Neuron (in vitro differentiated cells): ENCODE results near the gene ARAP1.

Experiments used
- H2AFZ ChIP-seq: one replicate; pipeline ENCODE4 v1.6.1; 2013; ENCODE audit warnings: low read depth, mild to moderate bottlenecking, inconsistent platforms, low read length, moderate library complexity
- H3K27me3 ChIP-seq: one replicate; pipeline ENCODE4 v1.6.1; 2013; ENCODE audit warnings: low read length; ENCODE audit not compliant: insufficient read depth
- H3K36me3 ChIP-seq: one replicate; pipeline ENCODE4 v1.6.1; 2013; ENCODE audit warnings: low read length; ENCODE audit not compliant: insufficient read depth
- H3K4me1 ChIP-seq: one replicate; pipeline ENCODE4 v1.6.1; 2013; ENCODE audit warnings: low read length; ENCODE audit not compliant: insufficient read depth
- H3K4me3 ChIP-seq: 2 replicates; pipeline ENCODE4 v1.5.1; 2013; ENCODE audit warnings: mild to moderate bottlenecking, low read length, moderate library complexity
- H3K9me3 ChIP-seq: one replicate; pipeline ENCODE4 v1.6.1; 2013; ENCODE audit warnings: low read length

ARAP1 gene

DNA sequence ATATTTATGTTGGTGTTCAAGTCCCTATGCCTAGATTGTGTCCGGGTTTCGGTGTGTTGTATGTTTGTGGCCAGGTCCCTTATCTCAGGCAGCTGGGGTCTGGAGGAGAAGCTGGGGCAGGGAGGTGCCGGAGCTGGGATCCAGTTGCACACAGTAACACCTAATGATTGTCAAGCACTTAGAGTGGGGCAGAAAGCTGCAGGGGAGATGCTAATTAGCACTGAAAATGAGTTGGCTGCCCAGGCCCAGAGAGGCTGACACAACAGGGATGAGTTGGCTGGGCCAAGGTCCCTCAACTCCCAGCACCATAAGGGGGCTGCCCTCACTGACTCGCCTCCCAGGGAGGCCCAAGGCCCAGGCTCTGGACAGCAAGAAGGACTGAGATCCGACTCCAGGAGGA, 90.2 kb downstream of the ARAP1 start:
- no peak overlapping the region for H2AFZ ChIP-seq
- peaks cover 18% of the 10 kb centered on the region for H3K27me3 ChIP-seq
- no peak overlapping the region for H3K4me3 ChIP-seq
- peaks cover 10% of the 10 kb centered on the region for H3K4me1 ChIP-seq
- H3K9me3 ChIP-seq, result peaks cover under 1% of the 10 kb centered on the region
- H3K36me3 ChIP-seq, result no peaks in the 10 kb centered on the region

DNA sequence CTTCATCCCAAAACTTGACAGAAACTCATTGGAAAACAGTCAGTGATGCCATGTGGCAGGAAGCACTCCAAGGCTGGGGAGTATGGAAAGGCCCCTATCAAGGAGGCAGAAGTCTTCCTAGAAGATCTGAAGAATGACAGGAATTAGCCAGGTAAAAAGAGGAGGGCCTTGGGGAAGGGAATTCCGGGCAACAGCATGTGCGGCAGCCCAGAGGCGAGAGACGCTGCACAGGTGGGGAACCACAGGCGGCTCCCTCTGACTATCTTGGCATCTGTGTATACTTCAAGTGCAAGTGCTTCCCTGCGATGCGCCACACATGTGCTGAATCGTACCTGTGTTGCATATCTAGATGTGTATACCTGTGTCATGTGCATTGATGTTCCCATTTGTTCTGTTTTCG, 90.7 kb downstream of the ARAP1 start:
- Histone ChIP-seq H3K36me3 (no peaks in the 10 kb centered on the region), H3K9me3 (no peaks in the 10 kb centered on the region), H3K27me3 (peaks cover 18% of the 10 kb centered on the region), H2AFZ (no peak overlapping the region), H3K4me1 (peaks cover 15% of the 10 kb centered on the region), H3K4me3 (no peak overlapping the region)

DNA sequence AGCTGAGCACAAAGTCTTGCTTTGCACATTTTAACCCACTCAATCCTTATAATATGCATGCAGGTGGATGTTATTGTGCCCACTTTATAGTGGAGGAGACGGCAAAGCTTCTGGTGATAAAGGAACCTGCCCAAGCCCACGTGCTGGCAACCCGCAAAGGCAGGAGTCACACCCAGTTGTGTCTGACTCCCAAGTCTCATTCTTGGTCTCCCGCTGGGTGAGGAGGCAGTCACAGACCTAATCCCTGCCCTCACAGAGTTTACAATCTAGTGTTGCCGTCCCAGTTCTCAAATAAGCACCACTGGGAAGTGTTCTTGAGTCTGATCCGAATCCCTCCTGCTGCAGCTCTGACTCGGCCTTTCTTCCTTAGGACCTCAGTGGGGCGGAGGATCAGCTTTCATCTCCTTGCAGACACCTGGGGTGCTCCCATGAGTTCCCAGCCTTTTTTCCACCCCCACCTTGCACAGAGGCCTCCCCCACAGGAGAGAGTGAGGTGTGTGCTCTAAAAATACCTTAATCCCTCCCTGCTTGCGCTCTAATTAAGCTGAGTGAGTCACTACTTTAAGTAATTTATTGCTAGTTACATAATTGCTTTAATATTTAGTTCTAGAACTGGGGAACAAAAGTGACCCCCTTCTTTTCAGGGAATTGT, 93.1 kb downstream of the ARAP1 start:
- H3K36me3 ChIP-seq, result no peaks in the 10 kb centered on the region

DNA sequence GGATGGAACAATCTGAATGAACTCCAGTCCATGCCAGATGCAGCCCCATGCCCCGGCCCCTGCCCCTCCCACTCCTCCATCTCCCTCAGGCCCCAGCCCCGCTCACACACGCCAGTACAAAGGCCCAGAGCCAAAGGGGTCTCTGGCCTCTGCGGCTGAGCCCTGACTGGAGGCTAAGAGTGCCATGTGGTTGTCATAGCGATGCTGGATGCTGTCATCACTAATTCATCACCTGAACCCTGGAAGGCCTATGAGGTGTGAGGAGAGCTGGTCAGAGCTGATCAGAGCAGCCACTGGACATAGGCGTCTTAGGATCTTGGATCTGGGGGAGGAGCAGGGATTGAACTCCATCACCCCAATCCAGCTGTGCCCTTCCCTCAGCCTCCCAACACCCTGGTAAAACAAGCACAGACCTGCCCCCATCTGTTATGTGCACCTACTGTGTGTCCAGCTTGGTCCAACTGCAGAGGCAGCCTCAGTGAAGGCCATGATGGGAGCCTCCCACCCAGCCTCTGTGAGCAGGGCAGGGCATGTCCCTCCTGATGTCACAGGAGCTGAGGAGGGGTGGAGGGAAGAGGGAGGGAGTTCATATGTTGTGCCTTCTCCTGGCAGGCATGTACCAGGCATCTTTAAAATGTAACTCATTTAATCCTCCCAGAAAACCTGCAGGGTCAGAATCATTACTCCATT, 94.7 kb downstream of the ARAP1 start:
- peaks cover 11% of the 10 kb centered on the region for H3K27me3 ChIP-seq
- no peaks in the 10 kb centered on the region for H3K36me3 ChIP-seq
- no peak overlapping the region for H2AFZ ChIP-seq
- no peak overlapping the region for H3K4me3 ChIP-seq
- peaks cover 33% of the 10 kb centered on the region for H3K4me1 ChIP-seq
- no peaks in the 10 kb centered on the region for H3K9me3 ChIP-seq

More for the DNA sequence above, 93.1 kb downstream of the ARAP1 start:
- H3K4me1 ChIP-seq, result peaks cover 19% of the 10 kb centered on the region
- H3K4me3 ChIP-seq, result no peak overlapping the region
- no peaks in the 10 kb centered on the region for H3K9me3 ChIP-seq
- H2AFZ ChIP-seq, result no peak overlapping the region
- H3K27me3 ChIP-seq, result peaks cover 18% of the 10 kb centered on the region

DNA sequence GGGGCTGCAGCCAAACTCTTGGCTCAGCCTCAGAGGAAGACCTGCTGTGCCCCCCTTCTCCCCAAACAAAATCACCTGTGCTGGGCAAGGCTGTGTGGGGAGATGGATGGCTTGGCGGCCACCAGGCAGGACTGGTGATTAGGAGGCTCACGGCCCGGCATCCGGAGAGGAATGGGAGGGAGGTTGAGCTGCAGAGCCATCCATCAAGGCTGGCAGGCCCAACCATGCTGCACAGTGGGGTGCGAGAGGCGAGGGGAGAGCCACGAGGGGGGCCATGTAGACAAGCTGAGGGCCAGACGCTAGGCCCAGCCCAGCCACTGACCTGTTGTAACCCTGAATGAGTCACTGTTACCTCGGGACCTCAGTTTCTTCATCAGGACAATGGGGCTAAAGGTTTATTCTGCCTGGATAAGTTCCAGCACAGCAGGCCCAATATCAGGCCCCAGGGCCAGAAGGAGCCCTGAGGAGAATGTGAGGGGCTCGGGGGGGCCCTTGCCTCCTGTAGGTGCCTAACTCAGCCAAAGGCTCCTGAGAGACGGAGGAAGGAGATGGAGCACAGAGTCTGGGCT, 96.2 kb downstream of the ARAP1 start:
- Histone ChIP-seq H3K27me3 (no peaks in the 10 kb centered on the region), H2AFZ (no peak overlapping the region), H3K4me1 (peaks cover 39% of the 10 kb centered on the region), H3K36me3 (no peaks in the 10 kb centered on the region), H3K4me3 (no peak overlapping the region), H3K9me3 (no peaks in the 10 kb centered on the region)

DNA sequence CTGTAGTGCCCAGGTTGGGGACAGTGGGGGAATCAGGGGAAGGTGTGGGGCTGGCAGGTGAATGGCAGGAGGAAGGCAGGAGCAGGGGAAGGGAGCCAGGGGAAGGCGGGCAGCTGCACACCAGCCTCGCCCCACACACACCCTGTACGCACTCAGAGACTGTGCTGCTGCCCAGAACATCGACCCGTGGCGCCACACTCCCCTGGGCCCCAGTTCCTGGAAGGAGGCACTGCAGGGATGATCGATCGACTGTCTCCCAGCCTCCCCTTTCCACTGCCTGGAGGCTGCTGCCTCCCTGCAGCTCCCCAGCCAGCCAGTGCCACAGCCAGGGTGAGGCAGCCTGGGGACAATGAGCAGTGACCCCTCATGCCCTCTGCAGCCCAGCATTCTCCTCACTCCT, 97.2 kb downstream of the ARAP1 start:
- Histone ChIP-seq H3K4me3 (no peak overlapping the region), H3K27me3 (no peaks in the 10 kb centered on the region), H3K4me1 (peaks cover 39% of the 10 kb centered on the region), H2AFZ (no peak overlapping the region), H3K9me3 (no peaks in the 10 kb centered on the region), H3K36me3 (no peaks in the 10 kb centered on the region)

DNA sequence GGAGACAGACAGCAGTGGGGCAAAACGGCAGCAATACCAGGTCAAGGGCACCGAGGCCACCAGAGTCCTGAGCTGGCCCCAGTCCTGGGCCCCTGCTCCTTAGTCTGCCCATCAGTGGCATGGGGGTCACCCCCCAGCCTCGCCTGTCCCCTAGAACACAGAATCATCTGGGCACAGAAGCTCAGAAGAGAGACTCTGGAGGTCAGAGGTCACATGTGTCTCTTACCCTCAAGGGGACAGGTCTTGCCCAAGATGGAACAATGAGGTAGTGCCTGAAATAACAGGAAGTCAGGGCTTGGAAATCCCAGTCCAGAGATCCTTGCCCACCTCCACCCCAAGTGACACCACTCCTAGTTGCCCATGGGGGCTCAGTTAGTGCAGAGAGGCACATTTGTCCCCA, 98.6 kb downstream of the ARAP1 start:
- Histone ChIP-seq H3K4me1 (peaks cover 49% of the 10 kb centered on the region), H3K36me3 (no peaks in the 10 kb centered on the region), H3K27me3 (no peaks in the 10 kb centered on the region), H2AFZ (no peak overlapping the region), H3K9me3 (no peaks in the 10 kb centered on the region), H3K4me3 (no peak overlapping the region)

DNA sequence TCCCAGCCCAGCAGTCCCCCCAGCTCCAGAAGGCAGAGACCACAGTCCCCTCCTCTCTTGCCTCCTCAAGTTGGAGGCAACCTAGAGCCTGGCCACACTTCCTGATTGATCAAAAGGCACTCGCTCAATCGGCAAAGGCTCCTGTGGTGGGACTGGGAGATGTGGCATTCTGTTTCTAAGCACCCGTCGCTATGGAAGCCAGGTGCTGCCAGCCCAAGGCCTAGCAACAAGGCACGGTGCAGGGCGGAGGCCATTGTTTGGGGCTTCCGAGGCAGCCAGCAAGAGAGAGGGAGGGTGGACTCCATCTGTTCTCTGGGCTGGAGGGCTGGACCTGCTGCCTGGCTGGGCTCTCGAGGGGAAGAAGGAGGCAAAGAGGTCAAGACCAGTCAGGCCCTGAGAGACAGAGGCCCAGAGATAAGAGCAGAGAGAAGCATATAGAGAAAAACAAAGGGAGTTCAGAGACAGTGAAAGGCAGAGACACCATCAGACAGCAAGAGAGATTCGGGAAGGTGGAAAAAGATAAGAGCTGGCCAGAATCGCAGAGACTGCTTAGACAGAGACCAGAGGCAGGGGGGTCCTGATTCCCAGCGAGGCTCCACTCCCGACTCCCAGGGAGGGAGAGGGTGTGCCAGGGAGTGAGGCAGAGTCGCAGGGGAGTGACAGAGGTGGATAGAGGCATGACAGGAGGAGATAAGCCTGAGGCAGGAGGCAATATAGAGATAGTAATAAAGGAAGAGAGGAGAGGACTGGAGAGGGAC, 99.2 kb downstream of the ARAP1 start:
- Histone ChIP-seq H3K36me3 (no peaks in the 10 kb centered on the region), H2AFZ (no peak overlapping the region), H3K27me3 (no peaks in the 10 kb centered on the region), H3K4me1 (peaks cover 50% of the 10 kb centered on the region), H3K4me3 (no peak overlapping the region), H3K9me3 (no peaks in the 10 kb centered on the region)

DNA sequence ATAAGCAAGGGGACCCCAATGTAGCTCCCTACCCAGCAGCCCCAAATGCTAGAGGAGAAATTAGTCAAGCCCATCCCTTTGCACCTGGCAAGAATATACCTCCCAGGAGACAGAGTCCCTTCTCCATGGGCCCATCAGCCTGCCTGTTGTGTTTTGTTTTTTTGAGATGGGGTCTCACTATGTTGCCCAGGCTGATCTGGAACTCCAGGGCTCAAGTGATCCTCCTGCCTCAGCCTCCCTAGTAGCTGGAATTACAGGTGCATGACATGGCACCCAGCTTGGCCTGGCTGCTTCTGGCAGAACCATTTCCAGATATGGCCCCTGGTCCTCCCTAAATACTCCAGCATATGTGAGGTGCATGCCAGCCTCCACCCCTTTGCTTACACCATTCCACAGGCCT, 100.1 kb downstream of the ARAP1 start:
- Histone ChIP-seq H3K36me3 (no peaks in the 10 kb centered on the region), H2AFZ (no peak overlapping the region), H3K4me3 (no peak overlapping the region), H3K9me3 (no peaks in the 10 kb centered on the region), H3K4me1 (peaks cover 43% of the 10 kb centered on the region), H3K27me3 (peaks cover 1% of the 10 kb centered on the region)

DNA sequence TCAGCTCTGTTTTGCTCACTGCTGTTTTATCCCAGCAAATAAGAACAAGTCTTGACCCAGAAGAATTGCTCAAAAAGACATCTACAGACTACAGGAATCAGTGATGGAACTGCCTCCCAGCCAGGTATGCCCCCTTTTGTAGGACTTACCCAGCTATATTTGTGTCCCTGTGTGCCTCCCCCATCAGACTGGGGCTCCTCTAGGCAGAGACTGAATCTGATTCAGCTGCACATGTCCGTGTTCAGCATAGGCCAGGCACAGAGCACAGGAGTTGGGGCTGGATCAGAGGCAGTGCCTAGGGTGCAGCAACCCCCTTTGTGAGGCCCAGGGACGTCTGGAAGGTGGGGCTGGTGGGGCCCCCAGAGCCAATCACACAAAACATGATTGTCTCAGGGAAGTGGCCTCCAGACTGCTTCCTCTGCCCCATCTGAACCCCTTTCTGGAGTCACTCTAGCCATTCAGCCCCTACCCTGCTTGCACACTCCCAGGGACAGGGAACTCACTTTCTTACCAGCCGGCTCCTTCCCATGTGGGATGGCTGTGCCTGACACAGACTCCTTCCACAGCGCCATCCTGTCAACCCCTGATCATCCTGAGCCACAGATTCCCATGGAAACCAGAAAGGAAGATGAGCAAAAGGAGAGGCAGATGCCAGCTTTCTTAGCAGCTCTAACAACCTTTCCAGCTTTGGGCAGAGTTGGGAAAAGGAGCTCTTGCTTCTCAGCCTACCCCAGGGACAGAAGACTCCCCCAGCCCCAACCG, 102.8 kb downstream of the ARAP1 start:
- H3K4me3 ChIP-seq, result no peak overlapping the region
- H3K9me3 ChIP-seq, result no peaks in the 10 kb centered on the region
- peaks cover 33% of the 10 kb centered on the region for H3K4me1 ChIP-seq
- no peaks in the 10 kb centered on the region for H3K36me3 ChIP-seq
- H3K27me3 ChIP-seq, result peaks cover 2% of the 10 kb centered on the region
- H2AFZ ChIP-seq, result no peak overlapping the region

DNA sequence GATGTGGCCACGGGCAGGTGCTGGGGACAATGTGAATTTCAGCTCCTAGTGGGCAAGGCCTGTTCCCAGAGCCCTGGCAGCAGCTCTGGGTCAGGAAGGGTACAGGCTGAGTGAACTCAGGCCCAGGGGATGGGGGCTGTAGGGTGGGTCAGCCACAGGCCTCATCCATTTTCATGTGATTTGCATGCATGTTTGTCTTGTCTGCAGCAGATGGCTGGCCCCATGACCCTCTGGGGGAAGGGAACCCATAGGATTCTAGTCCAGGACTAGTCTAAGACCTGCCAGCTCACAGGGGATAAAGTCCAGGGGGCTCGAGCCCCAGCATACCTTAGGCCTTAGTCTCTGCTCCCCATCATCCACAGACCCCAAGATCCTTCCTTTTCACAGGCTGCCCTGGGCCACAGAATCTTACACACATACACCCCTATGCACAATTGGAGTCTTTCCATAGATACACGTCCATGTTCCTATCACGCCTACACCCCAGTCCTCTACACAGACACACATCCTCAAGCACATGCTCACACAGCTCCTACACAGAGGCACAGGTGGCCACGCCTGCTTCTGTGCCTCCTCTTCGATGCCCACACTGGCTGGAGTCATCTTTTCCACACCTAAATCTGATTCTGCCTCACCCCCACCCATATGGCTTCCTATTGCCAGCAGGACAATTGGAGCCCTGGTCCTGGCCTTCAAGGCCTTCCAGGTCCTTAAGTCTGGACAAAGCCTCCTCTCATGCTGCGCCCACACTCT, 103.6 kb downstream of the ARAP1 start:
- Histone ChIP-seq H3K4me3 (no peak overlapping the region), H2AFZ (no peak overlapping the region), H3K4me1 (peaks cover 28% of the 10 kb centered on the region), H3K9me3 (no peaks in the 10 kb centered on the region), H3K36me3 (no peaks in the 10 kb centered on the region), H3K27me3 (peaks cover 2% of the 10 kb centered on the region)

DNA sequence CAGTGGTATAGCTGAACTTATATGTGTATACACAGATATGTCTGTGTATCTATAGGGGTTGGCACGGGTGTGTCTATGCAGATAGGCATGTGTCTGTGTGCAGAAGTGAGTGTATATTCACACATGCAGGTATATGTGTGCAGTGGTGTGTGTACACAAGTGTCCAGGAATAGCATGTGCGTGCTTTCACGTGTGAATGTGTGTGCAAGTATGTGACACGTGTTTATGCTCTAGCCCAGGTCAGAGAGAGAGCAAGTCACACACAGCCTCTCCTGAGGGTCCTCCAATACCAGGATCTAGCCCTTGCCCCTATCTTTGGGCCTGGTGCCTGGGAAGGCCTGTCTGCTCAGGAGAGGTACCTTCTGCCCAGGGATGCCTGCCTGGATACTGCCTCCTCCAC, 104.3 kb downstream of the ARAP1 start:
- peaks cover 2% of the 10 kb centered on the region for H3K27me3 ChIP-seq
- no peaks in the 10 kb centered on the region for H3K36me3 ChIP-seq
- H3K9me3 ChIP-seq, result no peaks in the 10 kb centered on the region

More for the DNA sequence above, 104.3 kb downstream of the ARAP1 start:
- no peak overlapping the region for H3K4me3 ChIP-seq
- peaks cover 21% of the 10 kb centered on the region for H3K4me1 ChIP-seq
- H2AFZ ChIP-seq, result no peak overlapping the region
